Embryonic facial prominence (tissue), 1 donor: ENCODE measurements around the gene RAB14.

Experiments used
- DNase-seq: peaks from one replicate; pipeline ENCODE4 v3.0.0-alpha.2; 2016; ENCODE audit errors: extremely low spot score

Gene RAB14

DNA sequence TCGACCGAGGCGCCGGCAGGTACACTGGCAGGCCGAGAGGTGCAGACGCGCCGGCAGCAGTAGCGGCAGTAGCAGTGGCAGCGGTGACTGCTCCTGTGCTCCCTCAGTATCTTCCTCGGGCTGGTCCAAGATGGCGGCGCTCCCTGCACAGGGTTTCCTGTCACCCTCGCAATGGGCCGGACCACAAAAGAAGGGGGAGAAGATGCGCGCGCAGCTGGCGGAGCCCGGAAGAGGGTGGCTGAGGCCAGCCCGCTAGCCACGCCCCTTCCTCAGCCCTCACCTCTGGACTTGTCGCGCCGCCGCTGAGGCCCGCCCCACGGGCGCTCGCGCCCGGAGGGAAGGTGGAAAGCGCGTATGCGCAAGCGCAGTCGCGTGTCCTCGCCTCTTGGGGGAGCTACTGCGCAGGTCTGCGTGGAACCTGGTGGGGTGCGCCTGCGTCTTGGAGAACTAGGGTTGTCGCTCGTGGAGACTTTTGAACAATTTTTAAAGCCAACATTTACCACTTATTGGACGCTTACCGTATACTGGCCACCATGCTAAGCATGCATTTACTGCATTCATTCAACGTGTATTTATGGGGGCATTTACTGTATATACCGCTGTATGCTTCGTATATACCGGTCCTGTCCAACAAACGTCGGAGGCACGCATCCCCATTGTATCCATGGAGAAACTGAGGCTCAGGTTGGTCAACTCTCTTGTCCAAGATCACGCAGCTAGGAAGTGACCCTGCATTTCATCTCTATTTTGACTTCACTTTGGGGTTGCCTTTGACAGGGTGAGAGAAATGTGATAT lies at the start of gene RAB14:
Gene RAB14 (minus strand): TSS at position 132 of the 796 bp plus-strand sequence. CDS start 8,457 bp downstream, outside the sequence.
- DNase-seq = peak; percentile 98

DNA sequence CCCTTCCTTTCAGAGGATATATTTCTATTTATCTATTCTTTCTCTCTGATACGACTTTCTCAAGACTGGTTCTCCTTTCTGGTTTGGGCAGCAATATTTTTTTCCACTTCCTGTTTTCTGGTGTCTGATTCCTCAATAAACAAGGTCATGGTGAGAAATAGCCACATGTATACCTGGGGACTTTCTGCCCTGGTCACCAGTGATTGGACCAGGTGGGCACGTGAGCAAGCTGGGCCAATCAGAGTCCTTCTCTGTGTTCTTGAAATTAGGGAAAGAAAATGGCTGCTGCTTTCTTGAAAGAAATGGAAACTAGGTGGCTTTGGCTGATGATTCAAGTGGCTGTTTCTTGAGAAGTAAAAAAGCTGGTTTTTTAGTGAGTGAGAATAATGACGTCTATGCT lies 47.9 kb upstream of the RAB14 start:
- DNase-seq = no peak

DNA sequence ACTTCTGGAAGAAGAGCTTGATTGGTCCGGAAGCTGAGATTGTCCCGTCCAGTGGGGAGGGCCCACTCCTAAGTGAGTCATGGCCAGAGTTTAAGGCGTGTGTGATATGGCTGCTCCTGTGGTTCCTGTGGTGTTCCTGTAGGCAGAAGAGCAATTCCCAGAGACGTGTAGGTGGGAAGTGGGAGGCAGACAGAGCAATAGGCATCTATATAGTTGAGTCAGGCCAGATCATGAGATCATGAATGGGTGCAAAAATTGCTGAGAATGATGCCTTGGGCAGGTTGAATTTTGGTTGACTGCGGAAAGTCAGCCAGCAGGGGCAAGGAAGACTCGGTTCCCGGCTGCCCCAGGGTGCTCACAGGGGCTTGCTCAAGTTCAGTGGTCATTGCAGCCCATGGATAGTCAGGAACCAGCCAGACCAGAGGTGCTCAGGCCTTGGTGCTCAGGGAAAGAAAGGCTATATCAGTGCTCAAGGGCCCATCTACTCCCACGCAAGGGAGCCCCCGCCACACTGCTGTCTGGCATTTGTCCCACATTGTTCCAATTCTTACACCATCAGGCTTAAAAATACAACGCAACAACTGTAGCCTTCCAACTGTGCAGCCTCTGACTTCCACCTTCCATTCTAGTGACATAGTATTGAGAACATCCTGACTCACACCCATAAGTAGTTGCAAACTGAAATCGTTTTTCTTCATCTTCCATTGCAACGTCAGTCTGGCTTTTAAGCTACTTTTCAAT lies 45.3 kb upstream of the RAB14 start:
- DNase-seq = no peak

DNA sequence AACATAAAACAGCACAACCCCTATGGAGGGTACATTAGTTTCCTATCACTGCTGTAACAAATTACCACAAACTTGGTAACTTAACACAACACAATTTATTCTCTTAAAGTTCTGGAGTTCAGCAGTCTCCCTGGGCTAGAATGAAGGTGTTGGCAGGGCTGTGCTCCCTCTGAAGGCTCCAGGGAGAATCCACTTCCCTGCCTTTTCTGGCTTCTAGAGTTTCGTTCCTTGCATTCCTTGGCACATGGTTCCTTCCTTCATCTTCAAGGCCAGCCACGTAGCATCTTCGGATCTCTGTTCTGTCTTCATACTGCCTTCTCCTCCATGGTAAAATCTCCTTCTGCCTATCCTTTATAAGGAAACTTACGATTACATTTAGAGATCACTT lies 41.3 kb upstream of the RAB14 start:
- no peak for DNase-seq

DNA sequence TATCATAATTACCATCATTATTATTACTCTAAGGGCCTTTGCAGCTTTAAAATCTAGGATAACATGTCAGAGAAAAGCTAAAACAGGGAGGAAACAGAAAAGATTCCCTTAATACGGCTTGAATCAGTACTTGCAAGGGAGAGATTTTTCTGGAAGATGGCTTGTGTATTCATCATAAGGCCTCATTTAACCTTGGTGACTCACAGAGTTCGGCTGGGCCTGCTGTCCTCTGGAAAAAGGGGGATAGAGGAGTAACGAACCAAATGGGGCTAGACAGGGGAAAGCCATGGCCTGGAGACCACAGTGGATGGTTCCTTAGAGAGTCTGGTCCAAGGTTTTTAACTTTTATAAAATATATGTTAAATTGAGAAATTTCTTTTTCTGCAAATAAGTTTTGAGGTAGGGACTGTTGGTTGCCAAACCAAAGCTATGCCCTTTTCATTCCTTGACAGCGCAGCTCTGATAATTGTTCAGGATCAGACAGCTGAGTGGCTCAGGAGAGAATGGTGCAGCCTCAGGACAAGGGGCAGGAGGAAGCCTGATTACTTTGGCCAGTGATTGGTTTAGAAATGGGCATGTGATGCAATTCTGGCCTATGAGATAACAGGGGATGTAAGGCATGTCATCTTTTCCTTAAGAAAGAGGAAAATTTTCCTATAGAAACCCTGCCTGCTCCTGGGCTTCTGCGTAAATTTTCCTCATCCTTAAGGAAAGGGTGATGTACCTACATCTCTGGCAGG lies 40.7 kb upstream of the RAB14 start:
- DNase-seq = no peak

DNA sequence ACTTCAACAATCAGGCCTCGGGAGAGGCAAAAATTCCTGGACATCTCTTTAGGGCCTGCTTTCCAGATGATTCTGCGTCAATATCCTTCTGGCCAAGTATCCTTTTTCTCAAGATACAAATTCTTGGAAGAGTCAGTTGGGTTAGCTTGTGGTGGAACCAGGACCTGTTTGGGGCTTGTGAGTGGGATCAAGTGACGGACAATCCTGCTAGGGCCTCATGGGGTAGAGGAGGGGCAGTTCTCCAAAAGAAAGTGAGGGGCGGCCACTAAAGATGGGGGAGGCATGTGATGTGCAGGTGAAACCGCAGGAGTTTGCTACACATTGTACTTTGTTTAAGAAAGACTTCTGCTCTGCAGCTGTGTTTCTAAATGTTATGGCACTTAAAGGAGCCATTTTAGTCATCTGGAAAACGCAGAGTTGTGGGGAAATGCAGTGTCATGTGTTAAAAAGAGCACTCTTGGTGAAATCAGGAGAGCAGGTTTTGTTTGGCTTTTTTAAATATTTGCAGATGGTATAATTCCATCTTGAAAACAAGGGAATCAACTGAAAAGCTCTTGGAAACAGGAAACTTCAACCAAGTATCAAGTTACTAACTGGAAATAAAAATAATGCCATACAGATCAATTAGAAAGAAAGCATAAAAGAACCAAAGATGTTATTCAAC lies 38.9 kb upstream of the RAB14 start:
- peak; percentile 16 for DNase-seq

DNA sequence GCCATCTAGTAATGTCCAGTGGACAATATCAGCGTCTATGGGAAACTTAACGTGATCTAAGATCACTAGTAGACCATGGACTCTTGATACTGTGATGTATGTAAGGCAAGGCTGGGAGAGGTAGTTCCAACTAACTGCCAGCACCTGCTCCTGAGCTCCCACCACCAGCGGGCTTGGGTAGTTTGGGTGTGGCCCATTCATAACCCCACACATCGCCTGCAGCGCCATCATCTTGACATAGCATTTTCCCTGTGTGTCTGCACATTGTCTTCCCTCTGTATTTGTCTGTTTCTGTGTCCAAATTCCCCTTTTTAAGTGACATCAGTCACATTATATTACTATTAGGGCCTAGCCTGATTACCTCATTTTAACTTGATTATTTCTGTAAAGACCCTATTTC lies 38.2 kb upstream of the RAB14 start:
- DNase-seq = no peak

DNA sequence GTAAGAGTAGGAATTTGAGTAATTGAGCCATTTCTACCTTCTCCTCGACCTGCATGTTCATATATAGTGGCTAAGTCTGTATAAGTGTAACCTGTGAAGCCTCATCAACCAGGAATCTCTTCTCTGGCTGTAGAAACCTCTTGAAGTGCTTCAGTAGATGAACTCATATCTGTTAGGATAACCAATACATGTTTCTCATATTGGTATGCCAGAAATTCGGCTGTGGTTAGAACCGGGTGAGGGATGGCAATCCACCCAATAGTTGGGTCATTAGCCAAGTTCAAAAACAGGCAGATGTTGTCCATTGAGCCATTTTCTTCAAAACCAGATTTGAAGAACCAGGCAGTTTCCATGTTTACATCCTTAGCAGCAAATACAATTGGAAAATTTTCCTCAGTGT lies 37.4 kb upstream of the RAB14 start:
- no peak for DNase-seq

DNA sequence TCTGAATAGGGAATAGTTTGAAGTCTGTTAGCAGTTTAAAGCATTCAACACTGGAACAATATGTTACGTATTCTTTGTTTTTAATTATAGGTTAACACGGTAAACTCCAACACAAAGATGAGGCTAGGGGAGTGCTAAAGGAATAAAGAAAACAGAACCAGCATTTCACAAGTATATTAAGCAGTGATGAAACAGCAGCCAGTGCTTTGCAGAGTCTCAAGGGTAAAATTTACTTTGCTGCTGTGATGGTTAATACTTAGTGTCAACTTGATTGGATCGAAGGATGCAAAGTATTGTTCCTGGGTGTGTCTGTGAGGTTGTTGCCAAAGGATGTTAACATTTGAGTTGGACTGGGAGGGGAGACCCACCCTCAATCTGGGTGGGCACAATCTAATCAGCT lies 36.2 kb upstream of the RAB14 start:
- no peak for DNase-seq

DNA sequence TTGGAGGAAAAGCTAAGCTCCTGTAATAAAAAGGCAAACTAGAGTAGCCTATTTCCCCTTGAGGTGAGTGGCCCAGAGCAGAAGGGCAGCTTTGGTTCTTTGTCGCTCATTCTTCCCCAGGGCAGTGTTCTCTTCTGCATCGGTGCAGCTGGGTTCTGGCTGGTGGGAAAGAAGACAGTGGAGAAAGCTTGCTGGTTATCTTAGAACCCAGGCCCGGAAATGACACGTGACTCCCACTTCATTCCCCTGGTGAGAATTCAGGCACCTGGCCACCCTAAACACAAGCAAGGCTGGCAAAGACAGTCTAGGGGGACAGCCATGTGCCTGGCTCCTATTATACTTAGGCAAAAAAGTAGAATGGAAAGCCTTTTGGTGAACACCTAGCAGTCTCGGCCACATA lies 33.8 kb upstream of the RAB14 start:
- DNase-seq = no peak

DNA sequence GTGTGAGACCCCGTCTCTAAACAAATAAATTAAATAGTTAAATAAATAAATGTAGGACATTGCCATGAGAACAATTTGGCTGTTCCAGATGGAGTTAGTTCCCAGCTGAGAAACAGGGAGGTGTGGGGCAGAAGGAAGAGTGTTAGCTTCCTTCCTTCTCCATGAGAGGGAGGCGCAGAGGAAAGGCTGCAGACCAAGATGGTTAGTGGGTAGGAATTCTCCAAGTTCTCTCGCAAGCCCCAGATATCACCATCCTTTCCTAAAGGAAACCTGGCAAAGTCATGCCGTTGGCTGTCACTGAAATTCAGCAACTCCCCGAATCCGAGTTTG lies 33.1 kb upstream of the RAB14 start:
- no peak for DNase-seq

DNA sequence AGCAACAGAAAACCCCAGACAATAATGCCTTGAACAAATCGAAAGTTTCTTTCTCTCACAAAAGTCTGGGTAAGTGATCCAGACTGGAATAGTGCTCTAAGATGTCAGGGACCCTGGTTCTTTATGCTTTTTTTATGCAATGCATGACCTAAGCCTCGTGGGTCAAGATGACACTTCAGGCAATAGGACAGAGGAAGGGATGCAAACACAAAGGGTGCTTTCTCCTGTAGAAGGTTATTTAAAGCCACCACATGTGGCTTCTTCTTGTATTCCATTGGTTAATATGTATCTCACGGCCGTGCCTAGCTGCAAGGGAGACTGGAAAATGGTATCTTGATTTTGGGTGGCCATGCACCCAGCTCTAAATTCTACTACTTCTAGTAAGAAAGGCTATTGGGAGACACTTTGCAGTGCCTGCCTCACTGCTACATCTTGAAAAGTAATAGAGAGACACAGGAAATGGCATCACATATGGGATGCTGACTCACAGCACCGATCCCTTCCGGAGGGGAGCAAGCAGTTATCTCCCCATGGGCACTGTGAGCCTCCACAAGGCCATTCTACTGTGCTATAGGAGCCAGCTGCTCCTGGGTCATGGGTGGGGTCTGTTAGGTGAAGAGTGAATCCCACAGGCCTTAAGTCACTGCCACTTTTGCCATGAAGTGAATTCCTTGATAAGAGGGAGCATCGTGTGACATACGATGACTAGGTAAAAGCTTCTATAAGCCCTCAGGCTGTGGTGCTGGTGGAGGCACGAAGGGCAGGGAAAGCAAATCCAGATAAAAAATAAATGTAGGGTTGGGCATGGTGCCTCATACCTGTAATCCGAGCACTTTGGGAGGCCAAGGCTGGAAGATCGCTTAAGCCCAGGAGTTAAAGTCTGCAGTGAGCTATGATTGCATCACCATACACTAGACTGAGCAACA lies 32.5 kb upstream of the RAB14 start:
- DNase-seq = no peak

DNA sequence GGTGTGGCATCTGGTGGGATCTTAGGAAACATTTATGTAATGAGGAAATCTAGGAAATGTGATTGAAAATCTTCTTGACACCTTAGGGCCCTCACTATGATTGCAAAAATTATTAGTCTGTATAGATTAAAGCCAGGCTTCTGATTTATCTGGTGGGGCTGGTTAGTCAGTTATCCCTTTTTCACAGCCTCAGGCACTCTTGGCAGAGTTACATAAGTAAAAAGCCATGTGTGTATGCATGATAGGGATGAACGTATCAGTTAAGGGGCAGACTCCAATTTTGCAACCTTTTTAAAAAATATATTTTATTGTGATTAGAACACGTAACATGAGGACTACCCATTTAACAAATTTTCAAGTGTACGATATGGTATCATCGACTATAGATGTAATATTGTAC lies 30.6 kb upstream of the RAB14 start:
- no peak for DNase-seq

DNA sequence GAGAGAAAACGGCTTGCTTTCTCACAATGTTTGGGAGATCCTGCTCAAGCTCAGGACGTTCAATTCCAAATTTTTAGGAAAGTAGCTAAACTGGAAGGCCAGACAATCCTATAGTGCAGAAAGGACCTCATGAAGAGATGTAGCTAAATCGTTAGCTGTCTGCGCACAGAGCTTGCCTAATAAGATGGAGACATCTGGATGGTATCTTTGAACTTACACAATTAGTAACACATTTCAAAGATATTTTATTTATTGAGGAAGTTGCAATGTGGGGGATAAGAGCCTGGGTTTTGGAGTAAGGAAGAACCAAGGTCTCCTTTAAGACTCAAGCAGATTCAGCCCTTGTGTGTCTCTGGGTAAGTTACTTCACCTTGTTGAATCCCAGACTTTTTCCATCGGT lies 28.6 kb upstream of the RAB14 start:
- DNase-seq = no peak

DNA sequence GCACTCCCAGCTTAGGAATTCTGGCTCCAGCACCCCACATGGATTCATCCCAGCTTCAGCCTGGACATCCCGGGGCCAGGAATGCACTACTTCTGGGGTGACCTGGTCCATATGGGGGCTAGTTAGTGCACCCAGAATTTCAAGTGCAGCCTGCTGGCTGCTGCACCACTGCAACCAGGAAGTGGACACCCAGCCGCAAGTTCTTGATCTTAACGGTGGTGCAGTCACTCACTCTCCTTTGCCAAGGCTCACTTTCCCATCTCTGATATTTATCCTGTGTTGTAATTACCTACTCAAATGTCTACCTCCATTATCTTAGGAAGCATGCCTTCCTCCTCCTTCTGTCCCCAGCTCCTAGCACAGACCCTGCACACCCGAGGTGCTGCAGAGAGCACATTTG lies 26.2 kb upstream of the RAB14 start:
- no peak for DNase-seq

DNA sequence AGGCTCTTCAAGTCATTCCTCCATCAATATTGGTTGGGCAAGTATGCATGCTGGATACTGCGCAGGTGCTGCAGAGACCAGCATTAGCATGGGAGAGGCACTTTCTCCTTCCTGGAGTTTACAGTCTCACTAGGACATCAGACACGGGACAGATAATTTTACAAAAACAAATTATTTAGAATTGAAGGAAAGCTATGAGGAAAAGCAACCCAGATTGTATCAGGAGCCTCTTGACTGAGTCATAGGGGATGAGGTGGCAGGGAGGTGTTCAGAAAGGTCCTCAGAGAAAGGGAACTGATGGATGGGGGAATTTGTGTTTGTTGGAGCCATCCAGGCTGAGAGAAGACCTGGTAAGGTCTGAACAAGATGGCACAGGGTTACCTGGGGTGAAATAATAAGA lies 24.5 kb upstream of the RAB14 start:
- DNase-seq = no peak

DNA sequence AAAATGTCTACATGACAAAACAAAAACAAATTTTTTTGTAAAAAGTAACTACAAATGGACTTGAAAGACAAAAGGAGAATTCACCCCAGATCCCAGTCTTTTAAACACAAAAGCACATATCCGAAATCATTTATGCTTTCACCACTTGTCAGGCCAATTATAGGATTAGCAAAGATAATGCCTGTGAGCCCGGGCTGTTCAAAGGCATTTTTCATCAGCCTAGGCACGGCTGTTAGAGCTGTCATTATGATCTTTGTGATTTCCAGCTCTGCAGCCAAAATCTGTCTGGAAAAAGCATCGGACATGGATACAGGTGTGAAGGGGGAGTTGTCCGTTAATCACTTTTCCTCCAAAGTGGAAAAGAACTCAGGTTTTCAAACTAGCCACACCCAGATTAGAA lies 23.6 kb upstream of the RAB14 start:
- no peak for DNase-seq

DNA sequence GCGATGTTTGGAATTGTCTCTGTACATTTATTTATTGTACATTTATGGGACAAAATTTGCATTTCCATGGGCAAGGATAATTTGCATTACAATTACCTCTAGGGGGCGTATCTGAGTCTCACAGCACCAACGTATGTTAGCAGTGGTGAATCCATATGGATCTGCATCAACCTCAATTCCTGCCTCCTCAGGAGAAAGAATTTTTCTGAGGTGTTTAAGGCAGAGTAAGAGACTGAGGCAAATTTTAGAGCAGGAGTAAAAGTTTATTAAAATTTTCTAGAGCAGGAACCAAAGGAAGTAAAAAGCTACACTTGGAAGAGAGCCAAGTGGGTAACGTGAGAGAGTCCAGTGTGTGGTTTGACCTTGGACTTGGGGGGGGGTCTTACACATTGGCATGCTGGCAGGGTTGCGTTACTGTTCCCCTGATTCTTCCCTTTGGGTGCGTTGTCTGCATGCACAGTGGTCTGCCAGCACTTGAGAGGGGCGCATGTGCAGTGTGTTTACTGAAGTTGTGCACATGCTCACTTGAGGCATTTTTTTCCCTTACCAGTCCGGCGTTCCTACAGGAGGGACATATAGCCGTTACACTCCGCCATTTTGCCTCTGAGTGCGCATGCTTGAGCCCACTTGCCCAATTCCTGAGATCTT lies 21.0 kb upstream of the RAB14 start:
- no peak for DNase-seq

DNA sequence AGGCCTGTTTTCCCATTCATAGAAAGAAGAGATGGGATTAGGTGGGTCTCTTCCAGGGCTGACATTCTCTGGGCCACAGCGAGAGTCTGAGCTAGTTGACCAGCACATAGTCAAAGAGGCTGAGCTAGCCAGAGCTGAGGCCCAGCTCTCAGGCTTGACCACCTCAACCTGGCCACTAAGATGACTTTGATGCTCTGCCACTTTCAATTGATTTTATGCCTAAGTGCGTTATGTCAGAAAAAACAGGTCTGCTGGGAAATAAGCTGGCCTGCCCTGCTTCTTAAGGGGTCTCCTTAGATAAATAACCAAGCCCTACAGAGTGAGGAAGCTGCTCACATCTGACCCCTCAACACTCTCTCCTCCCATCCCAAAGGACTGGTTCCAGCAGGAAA lies 20.0 kb upstream of the RAB14 start:
- DNase-seq = no peak

DNA sequence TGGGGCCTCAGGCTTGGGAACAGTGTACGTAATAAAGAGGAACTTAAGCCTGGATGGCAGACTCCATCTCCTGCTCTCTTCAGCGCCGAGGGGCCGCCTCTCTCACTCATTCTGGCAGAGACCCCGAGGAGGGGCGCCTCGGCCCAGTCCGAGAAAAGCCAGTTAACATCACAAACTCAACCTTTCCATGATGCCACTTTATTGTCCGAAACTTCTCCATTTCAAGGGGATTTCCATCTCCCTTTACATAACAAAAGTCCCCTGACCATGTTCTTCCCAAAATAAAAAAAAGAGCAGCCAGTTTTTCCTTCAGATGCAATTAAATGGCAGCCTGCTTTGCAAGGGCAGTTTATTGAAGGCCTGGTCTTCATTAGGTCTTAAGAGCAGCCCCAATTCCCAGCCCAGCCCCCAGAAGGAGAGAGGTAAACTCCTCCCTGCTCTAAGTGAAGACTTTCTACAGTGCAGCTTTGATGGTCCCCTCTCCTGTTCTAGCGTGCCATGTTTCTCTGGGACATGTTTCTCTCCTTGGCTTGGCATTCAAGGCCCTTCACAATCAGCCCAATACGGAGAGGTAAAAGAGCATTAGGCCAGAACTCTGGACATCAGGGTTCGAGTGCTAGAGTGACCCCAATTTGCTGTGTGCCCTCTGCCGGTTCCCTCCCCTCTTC lies 19.5 kb upstream of the RAB14 start:
- no peak for DNase-seq
